SH-SY5Y (cell line): ENCODE results near the gene PTCD3.

Experiments used
- GATA2 ChIP-seq: IDR thresholded peaks from 2 replicates; pipeline ENCODE4 v1.6.1; 2011; ENCODE audit warnings: mild to moderate bottlenecking, low read depth, low read length
- GATA3 ChIP-seq: IDR thresholded peaks from 2 replicates; pipeline ENCODE4 v1.6.1; 2011; ENCODE audit warnings: low read depth, mild to moderate bottlenecking, low read length, moderate library complexity

- TF ChIP-seq GATA2 (no peak), GATA3 (no peak)
These were observed 68.4 kb downstream of the PTCD3 start for GRCh38 chr2:86174445-86174844.
